Measurements from ENCODE around the gene PLPPR1.

Gene PLPPR1

DNA sequence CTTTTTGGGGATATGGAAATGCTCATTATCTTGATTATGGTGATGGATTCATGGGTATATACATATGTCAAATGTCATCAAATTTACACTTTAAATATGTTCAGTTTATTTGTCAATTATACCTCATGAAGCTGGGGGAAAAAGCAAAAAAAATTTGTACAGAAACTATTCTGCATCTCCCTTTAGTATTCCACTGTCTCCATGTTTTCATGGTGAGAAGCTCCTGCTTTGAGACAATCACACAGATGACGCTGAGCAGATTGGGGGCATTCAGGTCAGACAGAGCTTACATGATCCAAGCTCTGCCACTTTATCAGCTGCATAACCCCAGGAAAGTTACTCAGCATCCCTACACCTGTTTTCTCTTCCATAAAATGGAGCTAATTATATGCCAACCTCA lies 101.5 kb downstream of the PLPPR1 start:
- Mint-ChIP-seq H3K27me3 (peaks cover 2% of the 10 kb centered on the region), H3K36me3 (no peaks in the 10 kb centered on the region), H3K4me3 (no peak overlapping the region), H3K27ac (no peak overlapping the region), H3K4me1 (no peaks in the 10 kb centered on the region), H3K9me3 (peaks cover 3% of the 10 kb centered on the region)

DNA sequence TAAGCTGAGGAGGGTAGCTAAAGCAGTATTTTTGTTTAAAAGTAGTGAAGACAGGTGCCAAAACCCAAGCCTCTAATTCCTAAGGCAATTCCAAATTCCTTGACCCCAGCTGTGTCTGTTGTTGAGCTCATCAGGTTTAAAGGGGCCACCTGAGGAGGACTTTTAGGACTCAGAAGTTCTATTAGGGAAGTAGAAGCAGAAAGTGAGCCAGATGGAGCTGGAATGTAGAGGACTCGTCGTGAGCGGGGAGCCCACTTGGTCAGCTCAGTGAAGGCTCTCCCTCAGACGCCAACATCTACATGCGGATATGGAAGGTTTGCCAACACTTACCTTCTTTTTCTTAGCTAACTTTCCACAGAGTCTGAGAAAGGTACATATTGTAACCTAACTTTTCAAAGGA lies 102.8 kb downstream of the PLPPR1 start:
- Mint-ChIP-seq H3K4me1 (no peaks in the 10 kb centered on the region), H3K9me3 (peaks cover 3% of the 10 kb centered on the region), H3K27ac (no peak overlapping the region), H3K36me3 (no peaks in the 10 kb centered on the region), H3K27me3 (peaks cover 2% of the 10 kb centered on the region), H3K4me3 (no peak overlapping the region)

DNA sequence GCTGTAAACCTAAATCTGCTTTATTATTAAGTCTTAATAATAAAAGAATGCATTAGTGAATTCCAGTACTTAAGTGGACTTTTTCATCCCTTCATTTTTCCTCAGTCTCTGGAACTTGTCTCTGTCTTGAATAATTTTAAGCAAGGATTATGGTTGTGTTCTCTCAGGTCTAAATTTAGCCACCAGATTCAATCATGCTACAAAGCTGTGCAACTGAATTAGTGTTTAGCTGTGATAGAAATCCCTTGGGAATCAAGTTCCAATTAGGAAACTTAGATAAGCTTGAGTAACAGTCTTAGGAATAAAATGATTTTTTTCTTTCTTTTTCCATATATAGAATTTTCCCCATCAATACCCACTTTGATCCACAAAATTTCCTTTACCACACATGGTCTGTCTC lies 104.3 kb downstream of the PLPPR1 start:
- no peak overlapping the region for H3K4me3 Mint-ChIP-seq
- H3K9me3 Mint-ChIP-seq: peaks cover 3% of the 10 kb centered on the region
- H3K27me3 Mint-ChIP-seq: peaks cover 8% of the 10 kb centered on the region
- no peaks in the 10 kb centered on the region for H3K4me1 Mint-ChIP-seq
- no peaks in the 10 kb centered on the region for H3K36me3 Mint-ChIP-seq
- no peak overlapping the region for H3K27ac Mint-ChIP-seq

DNA sequence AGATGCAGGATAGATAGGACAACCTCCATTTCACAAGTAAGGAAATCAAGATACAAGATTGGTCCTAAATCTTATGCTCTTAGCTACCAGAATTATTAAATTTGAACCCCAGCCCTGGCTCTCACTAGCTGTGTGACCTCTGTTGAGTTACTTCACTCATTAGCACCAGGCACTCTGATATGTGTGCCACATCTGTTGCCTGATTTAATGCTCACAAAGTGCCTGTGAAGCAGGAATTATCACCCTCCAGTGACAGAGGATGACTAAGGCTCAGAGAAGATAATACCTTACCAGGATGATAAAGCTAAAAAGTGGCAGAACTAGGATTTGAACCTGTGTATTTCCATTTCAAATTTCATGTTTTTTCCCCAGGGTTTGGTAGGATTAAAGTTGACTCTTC lies 110.0 kb downstream of the PLPPR1 start:
- no peaks in the 10 kb centered on the region for H3K36me3 Mint-ChIP-seq
- no peak overlapping the region for H3K4me3 Mint-ChIP-seq
- H3K4me1 Mint-ChIP-seq: no peaks in the 10 kb centered on the region
- peaks cover 6% of the 10 kb centered on the region for H3K9me3 Mint-ChIP-seq
- peaks cover 9% of the 10 kb centered on the region for H3K27me3 Mint-ChIP-seq
- H3K27ac Mint-ChIP-seq: no peak overlapping the region

DNA sequence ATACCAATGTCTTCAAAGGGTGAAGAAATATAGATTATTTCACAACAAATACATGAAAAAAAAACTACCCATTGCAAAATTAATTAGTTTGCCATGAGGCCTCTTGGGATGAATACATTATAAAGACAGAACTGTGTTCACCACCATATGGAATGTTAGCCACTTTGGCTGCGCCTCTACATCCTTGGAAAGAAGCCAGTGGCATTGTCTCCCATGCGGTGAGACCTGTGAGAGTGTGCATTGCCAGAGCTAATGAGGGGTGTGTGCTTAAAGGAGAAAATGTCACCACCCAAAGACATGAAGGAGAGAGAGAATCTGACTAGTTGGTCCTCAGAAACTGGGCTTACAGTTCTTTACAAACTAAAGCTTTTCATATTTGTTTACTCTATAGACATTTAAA lies 110.6 kb downstream of the PLPPR1 start:
- Mint-ChIP-seq H3K27ac (no peak overlapping the region), H3K36me3 (no peaks in the 10 kb centered on the region), H3K4me3 (no peak overlapping the region), H3K9me3 (peaks cover 6% of the 10 kb centered on the region), H3K27me3 (peaks cover 9% of the 10 kb centered on the region), H3K4me1 (no peaks in the 10 kb centered on the region)

DNA sequence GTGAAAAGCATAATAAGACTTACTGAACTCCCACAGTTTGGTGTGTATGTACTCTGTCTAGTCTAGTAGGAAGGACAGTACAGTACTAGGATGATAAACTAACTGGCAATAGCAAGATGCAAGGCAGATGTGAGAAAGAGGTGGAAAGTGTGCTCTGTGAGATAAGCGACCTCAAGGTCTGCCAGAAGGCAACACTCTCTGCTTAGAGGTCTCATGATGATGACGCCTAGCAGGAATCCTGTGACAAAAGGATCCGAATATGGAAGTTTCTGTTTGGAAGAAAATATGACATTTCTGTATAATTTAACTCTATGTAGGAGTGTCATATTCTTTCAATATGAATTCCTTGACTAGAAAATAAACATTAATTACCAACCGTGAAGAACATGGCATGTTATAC lies 112.2 kb downstream of the PLPPR1 start:
- Mint-ChIP-seq H3K4me3 (no peak overlapping the region), H3K36me3 (no peaks in the 10 kb centered on the region), H3K27ac (no peak overlapping the region), H3K4me1 (no peaks in the 10 kb centered on the region), H3K27me3 (peaks cover 7% of the 10 kb centered on the region), H3K9me3 (peaks cover 6% of the 10 kb centered on the region)

DNA sequence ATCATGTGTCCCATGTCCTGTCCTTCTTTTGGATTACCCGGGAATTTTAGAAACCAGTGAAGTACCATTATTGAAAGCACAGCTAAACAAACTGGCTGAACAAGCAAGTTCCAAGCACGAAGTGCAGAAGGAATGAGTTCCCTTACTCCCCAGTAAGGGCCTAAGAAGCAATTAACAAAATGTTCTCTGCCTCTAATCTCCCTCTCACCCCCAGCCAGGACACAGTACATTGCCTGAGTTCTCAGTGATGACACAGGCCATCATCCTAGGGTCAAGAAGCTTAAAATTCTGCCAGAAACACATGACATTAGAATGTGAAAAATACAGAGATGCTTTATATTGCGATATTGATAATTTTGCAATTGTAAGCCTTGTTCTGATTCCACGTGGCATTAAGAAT lies 118.0 kb downstream of the PLPPR1 start:
- peaks cover 5% of the 10 kb centered on the region for H3K9me3 Mint-ChIP-seq
- no peaks in the 10 kb centered on the region for H3K36me3 Mint-ChIP-seq
- no peaks in the 10 kb centered on the region for H3K4me1 Mint-ChIP-seq
- no peaks in the 10 kb centered on the region for H3K27me3 Mint-ChIP-seq
- no peak overlapping the region for H3K27ac Mint-ChIP-seq
- H3K4me3 Mint-ChIP-seq: no peak overlapping the region

DNA sequence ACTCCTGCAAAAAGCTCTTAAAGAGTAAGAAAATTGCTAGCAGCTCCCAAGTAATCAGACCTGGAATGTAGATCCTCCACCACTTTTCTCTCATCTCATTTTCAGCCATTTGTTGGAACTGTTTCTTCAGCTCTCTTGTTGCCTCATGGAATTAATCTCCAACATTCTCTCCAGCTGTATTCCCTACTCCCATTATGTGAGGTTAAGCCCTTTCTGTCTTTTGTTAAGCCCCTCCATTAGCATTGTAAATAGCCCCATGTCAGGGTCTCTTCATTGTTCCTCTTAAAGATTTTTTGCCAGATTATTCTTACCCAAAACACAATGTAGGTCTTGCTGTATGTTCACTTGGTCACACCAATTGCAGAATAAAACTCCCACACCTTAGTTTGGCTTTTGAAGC lies 119.8 kb downstream of the PLPPR1 start:
- Mint-ChIP-seq H3K4me1 (no peaks in the 10 kb centered on the region), H3K36me3 (no peaks in the 10 kb centered on the region), H3K4me3 (no peak overlapping the region), H3K9me3 (peaks cover 5% of the 10 kb centered on the region), H3K27ac (no peak overlapping the region), H3K27me3 (no peaks in the 10 kb centered on the region)

DNA sequence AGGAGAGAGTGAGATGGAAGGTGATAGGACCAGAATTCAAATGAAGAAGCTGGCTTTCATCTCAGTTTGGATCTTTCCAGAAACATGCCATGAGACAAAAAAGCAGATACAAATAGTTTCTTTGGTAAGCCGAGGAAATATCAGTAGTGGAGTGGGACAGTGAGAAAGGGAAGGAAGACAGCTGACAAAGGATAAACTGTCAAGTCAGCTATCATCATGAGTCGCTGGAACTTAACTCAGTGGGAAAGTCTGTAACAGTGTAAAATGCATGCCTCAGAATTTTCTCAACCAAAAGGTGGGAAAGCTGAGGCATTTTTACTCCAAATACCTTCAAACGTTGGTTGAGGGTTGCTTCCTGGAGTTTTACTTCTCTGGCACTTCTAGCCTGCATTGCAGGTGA lies 129.8 kb downstream of the PLPPR1 start:
- Mint-ChIP-seq H3K36me3 (no peaks in the 10 kb centered on the region), H3K4me1 (no peaks in the 10 kb centered on the region), H3K4me3 (no peak overlapping the region), H3K9me3 (no peaks in the 10 kb centered on the region), H3K27me3 (no peaks in the 10 kb centered on the region), H3K27ac (no peak overlapping the region)

DNA sequence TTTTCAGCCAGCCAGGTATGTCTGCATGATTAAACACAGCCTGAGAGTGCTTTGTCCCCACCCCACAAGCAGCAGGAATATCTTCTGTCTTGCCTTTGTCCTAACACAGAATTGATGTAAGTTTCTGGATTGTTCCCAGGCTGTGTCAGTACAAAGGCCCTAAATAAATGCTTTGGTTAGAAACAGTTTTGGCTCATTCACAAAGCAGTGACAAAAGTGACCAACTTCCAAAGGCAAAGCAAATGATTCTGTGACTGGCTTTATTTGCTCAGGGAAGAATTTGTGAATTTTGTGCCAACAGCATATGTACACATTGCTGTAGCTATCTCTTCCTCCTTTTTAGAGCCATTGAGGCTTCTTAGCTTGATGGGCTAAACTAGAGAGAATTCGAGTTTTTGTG lies 133.7 kb downstream of the PLPPR1 start:
- Mint-ChIP-seq H3K36me3 (no peaks in the 10 kb centered on the region), H3K27me3 (peaks cover 5% of the 10 kb centered on the region), H3K4me3 (no peak overlapping the region), H3K4me1 (no peaks in the 10 kb centered on the region), H3K9me3 (no peaks in the 10 kb centered on the region), H3K27ac (no peak overlapping the region)

DNA sequence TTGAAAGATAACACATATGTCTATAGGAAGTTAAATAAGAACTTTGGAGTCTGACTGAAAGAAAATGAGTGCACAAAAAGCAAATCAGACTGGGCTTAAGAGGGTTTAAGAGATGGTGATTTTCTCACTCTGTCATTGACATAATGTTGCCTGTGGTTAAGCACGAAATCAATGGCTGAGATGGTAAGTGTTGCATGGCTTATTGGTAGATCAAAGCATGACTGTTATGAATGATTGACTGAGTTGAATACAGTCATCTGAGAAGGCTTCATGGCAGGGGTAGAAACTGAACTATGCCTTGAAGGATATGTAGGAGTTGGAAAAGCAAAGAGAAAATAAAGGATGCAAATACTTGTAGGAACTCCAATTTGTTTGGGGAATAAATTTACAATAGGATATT lies 136.6 kb downstream of the PLPPR1 start:
- Mint-ChIP-seq H3K4me1 (no peaks in the 10 kb centered on the region), H3K36me3 (no peaks in the 10 kb centered on the region), H3K27me3 (peaks cover 5% of the 10 kb centered on the region), H3K27ac (no peak overlapping the region), H3K9me3 (no peaks in the 10 kb centered on the region), H3K4me3 (no peak overlapping the region)

DNA sequence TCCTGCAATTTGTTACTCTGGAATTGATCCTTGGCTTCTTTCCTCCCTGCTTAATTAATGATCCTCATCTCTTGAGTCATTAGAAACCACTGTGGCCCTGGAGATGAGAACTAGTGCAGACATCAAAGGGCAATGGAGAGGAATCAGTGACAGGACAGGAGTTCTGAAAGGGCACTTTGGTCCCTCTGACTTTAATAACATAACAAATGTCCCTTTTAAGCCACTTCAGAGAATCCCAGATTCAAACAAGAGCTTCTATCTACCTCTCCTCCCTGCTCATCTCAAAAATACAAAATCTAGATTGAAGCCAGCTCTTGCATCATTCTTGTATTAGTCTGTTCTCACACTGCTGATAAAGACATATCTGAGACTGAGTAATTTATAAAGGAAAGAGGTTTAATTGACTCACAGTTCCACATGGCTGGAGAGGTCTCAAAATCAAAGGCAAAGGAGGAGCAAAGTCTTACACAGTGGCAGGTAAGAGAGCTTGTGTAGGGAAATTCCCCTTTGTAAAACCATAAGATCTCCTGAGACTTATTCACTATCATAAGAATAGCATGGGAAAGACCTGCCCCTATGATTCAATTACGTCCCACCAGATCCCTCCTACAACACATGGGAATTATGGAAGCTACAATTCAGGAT lies 139.1 kb downstream of the PLPPR1 start:
- peaks cover 5% of the 10 kb centered on the region for H3K27me3 Mint-ChIP-seq
- H3K27ac Mint-ChIP-seq: no peak overlapping the region
- no peaks in the 10 kb centered on the region for H3K36me3 Mint-ChIP-seq
- H3K4me1 Mint-ChIP-seq: no peaks in the 10 kb centered on the region
- no peaks in the 10 kb centered on the region for H3K9me3 Mint-ChIP-seq
- no peak overlapping the region for H3K4me3 Mint-ChIP-seq

DNA sequence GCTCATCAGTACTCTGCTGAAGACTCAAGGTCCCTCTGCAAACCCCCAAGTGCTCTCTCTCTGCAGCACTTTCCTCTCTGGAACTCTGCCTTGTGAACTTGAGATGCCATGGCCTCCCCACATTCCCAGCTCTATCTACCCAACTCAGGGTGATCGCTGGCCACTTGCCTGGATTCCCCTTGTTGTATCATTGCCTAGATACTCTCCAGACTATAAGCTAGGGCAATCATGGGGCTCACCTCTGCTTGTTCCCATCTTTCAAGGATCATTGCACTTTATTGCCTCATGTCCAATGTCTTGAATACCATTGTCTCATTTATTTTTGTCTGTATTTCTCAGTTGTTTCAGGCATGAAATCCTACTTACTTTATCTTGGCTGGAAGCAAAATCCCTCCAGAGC lies 144.1 kb downstream of the PLPPR1 start:
- H3K36me3 Mint-ChIP-seq: no peaks in the 10 kb centered on the region
- H3K4me1 Mint-ChIP-seq: no peaks in the 10 kb centered on the region
- H3K9me3 Mint-ChIP-seq: peaks cover 5% of the 10 kb centered on the region
- H3K4me3 Mint-ChIP-seq: no peak overlapping the region
- H3K27me3 Mint-ChIP-seq: peaks cover 2% of the 10 kb centered on the region
- no peak overlapping the region for H3K27ac Mint-ChIP-seq

DNA sequence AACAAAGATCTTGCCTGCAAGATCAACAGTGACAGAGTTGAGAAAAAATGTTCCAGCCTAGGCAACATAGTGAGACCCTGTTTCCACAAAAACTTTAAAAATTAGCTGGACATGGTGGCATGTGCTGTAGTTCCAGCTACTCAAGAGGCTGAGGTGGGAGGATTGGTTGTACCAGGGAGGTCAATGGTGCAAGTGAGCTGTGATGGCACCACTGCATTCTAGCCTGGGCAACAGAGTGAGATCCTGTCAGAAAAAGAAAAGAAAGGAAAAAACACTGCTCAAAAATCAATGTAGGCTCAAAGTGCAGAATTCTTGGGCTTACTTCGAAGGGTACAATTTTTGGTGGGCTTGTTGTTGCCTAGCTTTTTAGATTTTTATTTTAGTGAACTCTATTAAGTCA lies 145.4 kb downstream of the PLPPR1 start:
- no peaks in the 10 kb centered on the region for H3K4me1 Mint-ChIP-seq
- no peak overlapping the region for H3K4me3 Mint-ChIP-seq
- no peaks in the 10 kb centered on the region for H3K36me3 Mint-ChIP-seq
- H3K27me3 Mint-ChIP-seq: peaks cover 2% of the 10 kb centered on the region
- no peak overlapping the region for H3K27ac Mint-ChIP-seq
- H3K9me3 Mint-ChIP-seq: peaks cover 5% of the 10 kb centered on the region

DNA sequence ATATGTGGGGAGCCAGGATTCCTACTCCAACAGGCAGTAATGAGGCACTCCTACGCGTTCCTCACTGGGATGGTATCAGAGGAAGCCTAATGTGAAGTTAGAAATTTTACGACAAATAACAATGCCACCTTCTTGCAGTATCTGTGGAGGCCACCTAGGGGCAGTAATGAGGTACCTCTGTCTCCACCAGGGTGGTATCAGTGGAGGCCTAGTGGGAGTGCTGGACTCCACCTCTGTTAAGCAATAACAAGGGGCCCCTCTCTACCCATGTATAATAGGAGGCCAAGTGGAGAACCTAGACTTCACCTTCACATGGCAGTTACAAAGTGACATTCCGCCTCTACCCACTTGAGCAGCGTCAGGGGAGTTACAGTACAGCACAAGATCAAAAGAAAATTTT lies 147.9 kb downstream of the PLPPR1 start:
- Mint-ChIP-seq H3K27ac (no peak overlapping the region), H3K36me3 (no peaks in the 10 kb centered on the region), H3K9me3 (peaks cover 5% of the 10 kb centered on the region), H3K4me3 (no peak overlapping the region), H3K27me3 (peaks cover 2% of the 10 kb centered on the region), H3K4me1 (no peaks in the 10 kb centered on the region)

DNA sequence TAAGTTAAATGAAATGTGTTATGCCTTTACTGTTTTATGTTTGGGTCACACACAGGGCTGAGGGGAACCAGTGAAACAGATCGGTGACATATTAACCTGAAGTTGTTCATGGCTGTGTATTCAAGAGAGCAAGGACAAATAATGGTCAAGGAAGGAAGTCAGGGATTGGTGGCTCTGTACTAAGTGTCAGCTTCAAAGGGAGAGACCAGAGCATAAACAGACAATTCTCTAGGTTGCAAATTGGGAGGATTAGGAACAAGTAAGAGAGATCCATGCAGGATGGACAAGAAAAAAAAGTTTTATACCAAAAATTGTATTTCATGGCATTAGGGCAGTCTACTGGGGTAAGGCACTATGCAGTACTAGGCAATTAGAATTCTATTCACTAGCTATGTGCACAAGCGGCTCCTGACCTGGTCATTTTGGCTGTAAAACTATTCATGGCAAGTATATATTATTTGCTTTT lies 156.3 kb downstream of the PLPPR1 start:
- Mint-ChIP-seq H3K27ac (no peak overlapping the region), H3K9me3 (no peaks in the 10 kb centered on the region), H3K4me3 (no peak overlapping the region), H3K36me3 (no peaks in the 10 kb centered on the region), H3K4me1 (no peaks in the 10 kb centered on the region), H3K27me3 (no peaks in the 10 kb centered on the region)

DNA sequence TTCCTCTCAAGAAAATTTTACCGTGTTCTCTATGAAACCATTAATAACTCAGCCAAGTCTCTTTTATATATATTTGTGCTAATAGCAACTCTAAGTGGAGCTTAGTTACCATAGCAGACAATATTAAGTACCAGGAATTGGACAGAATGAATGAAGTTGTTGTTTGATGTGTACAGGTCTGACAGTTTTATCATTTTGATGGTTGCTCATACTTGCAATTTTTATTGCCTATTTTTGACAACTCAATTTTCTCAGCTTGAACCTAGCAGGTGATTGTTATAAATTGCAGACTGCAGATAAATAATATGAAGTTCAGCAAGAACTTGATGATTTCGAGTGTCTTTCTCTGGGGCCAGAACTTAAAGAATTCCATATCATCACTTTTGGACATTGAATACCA lies 163.2 kb downstream of the PLPPR1 start:
- no peak overlapping the region for H3K27ac Mint-ChIP-seq
- H3K4me3 Mint-ChIP-seq: no peak overlapping the region
- H3K4me1 Mint-ChIP-seq: no peaks in the 10 kb centered on the region
- peaks cover 1% of the 10 kb centered on the region for H3K27me3 Mint-ChIP-seq
- H3K36me3 Mint-ChIP-seq: no peaks in the 10 kb centered on the region
- no peaks in the 10 kb centered on the region for H3K9me3 Mint-ChIP-seq
